Measurements from ENCODE around the gene HDGFL2.
A peak's percentile ranks its signal among the peaks of the same experiment; 100 is the strongest.

The HDGFL2 gene

GRCh38 chr19:4449022-4449638 lies 23.0 kb upstream of the HDGFL2 start:
- TF ChIP-seq CTCF (conservative IDR thresholded peaks at IDR 0.05; ENCODE audit: control insufficient read depth, insufficient read depth, low read depth, low read length), result no peak
- no peak overlapping the region for H3K4me3 ChIP-seq (ENCODE audit: control insufficient read depth, low read depth, low read length)
- peak; percentile 43 for DNase-seq (ENCODE audit: low read depth)

- no peak overlapping the region for H3K4me3 ChIP-seq (ENCODE audit: control insufficient read depth, low read depth, low read length)
- no peak for DNase-seq (ENCODE audit: low read depth)
- TF ChIP-seq CTCF (conservative IDR thresholded peaks at IDR 0.05; ENCODE audit: control insufficient read depth, insufficient read depth, low read depth, low read length), result no peak
Measured at GRCh38 chr19:4449639-4450028, 22.5 kb upstream of the HDGFL2 start.

GRCh38 chr19:4452230-4452990 lies 19.7 kb upstream of the HDGFL2 start:
- TF ChIP-seq CTCF (conservative IDR thresholded peaks at IDR 0.05; ENCODE audit: control insufficient read depth, insufficient read depth, low read depth, low read length), result no peak
- H3K4me3 ChIP-seq (ENCODE audit: control insufficient read depth, low read depth, low read length), result no peak overlapping the region
- DNase-seq (ENCODE audit: low read depth), result no peak

GRCh38 chr19:4453232-4454179 lies 18.6 kb upstream of the HDGFL2 start:
- no peak for DNase-seq (ENCODE audit: low read depth)
- no peak overlapping the region for H3K4me3 ChIP-seq (ENCODE audit: control insufficient read depth, low read depth, low read length)
- no peak for TF ChIP-seq CTCF (conservative IDR thresholded peaks at IDR 0.05; ENCODE audit: control insufficient read depth, insufficient read depth, low read depth, low read length)

GRCh38 chr19:4454747-4455718 lies 17.1 kb upstream of the HDGFL2 start:
- no peak for TF ChIP-seq CTCF (conservative IDR thresholded peaks at IDR 0.05; ENCODE audit: control insufficient read depth, insufficient read depth, low read depth, low read length)
- peak overlapping the region; percentile 87 for H3K4me3 ChIP-seq (ENCODE audit: control insufficient read depth, low read depth, low read length)
- peak; percentile 95 for DNase-seq (ENCODE audit: low read depth)

Measured in fibroblast of mammary gland (primary cell).